Skeletal muscle tissue (tissue), 1 donor: ENCODE data around the gene VPS8. TPM values are rescaled to one million over a fixed set of nuclear protein-coding genes. Genes with fewer than 3 reads are reported as not detected.

Experiments
- total RNA-seq: library from RNA; depleted of rRNA; stranded (reverse); fragments of >200 nt; gene quantifications from one replicate; pipeline ENCODE4 v1.2.3, GENCODE V29; 2014

Gene VPS8
- total RNA-seq, 1 donor from 2014 or later: 316 TPM

Other genes with a start within 250 kb of the VPS8 start
- 36.0 TPM for gene MAGEF1, start 100.1 kb upstream of the VPS8 start, total RNA-seq